ENCODE results near the gene PIGN. TPM values are rescaled to one million over a fixed set of nuclear protein-coding genes. Genes with fewer than 3 reads are reported as not detected.

The PIGN gene
- total and polyA plus RNA-seq, 2 of the 8 experiments (the other 6 are each of a cell fraction or from before 2014, with no cell fraction given): 20.9 to 26.3 TPM

GRCh38 chr18:62179213-62179612 is 7.6 kb downstream of the PIGN start:
- Histone ChIP-seq H2BK5ac (ENCODE audit: low read depth, low read length) (no peak overlapping the region), H3K4me3 (ENCODE audit: extremely low read depth in 1 of 4, insufficient read depth in 2 of 4, low read depth in 3 of 4, low read length in 4 of 4) (no peak overlapping the region), H3K56ac (replicated peaks; ENCODE audit: insufficient read length, low read depth, low read length) (no peak overlapping the region), H3K23me2 (ENCODE audit: low read depth, low read length) (no peaks in the 10 kb centered on the region), H2BK12ac (ENCODE audit: low read depth, low read length) (no peak overlapping the region), H3K9ac (replicated peaks in 1 of 4; ENCODE audit: extremely low read depth in 1 of 4, low read depth in 3 of 4, low read length in 3 of 4) (no peak overlapping the region), H4K20me1 (replicated peaks in 1 of 2; ENCODE audit: control insufficient read depth in 1 of 2, insufficient read depth in 2 of 2, low read length in 2 of 2) (peaks cover 3 to 4% of the 10 kb centered on the region in 2 experiments), H2AK5ac (ENCODE audit: low read depth, low read length) (no peak overlapping the region), H3K4me1 (replicated peaks in 1 of 4; ENCODE audit: control insufficient read depth in 3 of 4, insufficient read depth in 4 of 4, low read length in 3 of 4) (no peaks in the 10 kb centered on the region), H3K79me2 (ENCODE audit: control insufficient read depth in 1 of 2, insufficient read depth in 2 of 2, low read length in 2 of 2) (peaks cover 0 to 7% of the 10 kb centered on the region in 2 experiments; a peak in 2 of 4 replicates), H3K27ac (ENCODE audit: low read depth, low read length) (no peak overlapping the region), H3K4ac (replicated peaks; ENCODE audit: insufficient read length, low read depth, low read length) (no peak overlapping the region), H2BK15ac (ENCODE audit: low read length) (no peak overlapping the region), H3K23ac (ENCODE audit: insufficient read length) (no peak overlapping the region), H2BK20ac (ENCODE audit: low read length) (no peak overlapping the region), H3K18ac (ENCODE audit: extremely low read depth, low read length) (no peak overlapping the region), H3K4me2 (ENCODE audit: insufficient read depth in 1 of 2, low read depth in 2 of 2, low read length in 2 of 2) (no peak overlapping the region), H2BK120ac (replicated peaks; ENCODE audit: low read depth, low read length) (no peak overlapping the region), H4K91ac (replicated peaks; ENCODE audit: insufficient read length, low read length) (no peak overlapping the region), H3K79me1 (ENCODE audit: low read depth, low read length) (no peaks in the 10 kb centered on the region; the same call in 1 of the 2 replicates), H4K5ac (ENCODE audit: insufficient read length, low read depth, low read length) (no peak overlapping the region), H3K14ac (ENCODE audit: insufficient read length) (no peak overlapping the region), H2AFZ (ENCODE audit: low read length) (no peak overlapping the region), H3K27me3 (replicated peaks in 1 of 4; ENCODE audit: control insufficient read depth in 3 of 4, extremely low read depth in 1 of 4, insufficient read depth in 3 of 4, low read length in 3 of 4) (peaks cover 0 to 1% (median 0%) of the 10 kb centered on the region in 4 experiments; a peak in 1 of 7 replicates), H3K36me3 (ENCODE audit: control insufficient read depth in 2 of 4, insufficient read depth in 4 of 4, low read length in 3 of 4) (no peaks in the 10 kb centered on the region), H3K9me3 (ENCODE audit: insufficient read depth in 2 of 2, low read depth in 1 of 2, low read length in 1 of 2) (no peaks in the 10 kb centered on the region), H4K8ac (ENCODE audit: extremely low read depth, insufficient read depth, low read length) (no peak overlapping the region)
- CTCF ChIA-PET (ENCODE audit: partially characterized antibody): no interaction called here
- DNase-seq (ENCODE audit: low read depth in 1 of 2, low spot score in 2 of 2) (no peak), FAIRE-seq (no peak)
- POLR2A ChIA-PET (ENCODE audit: partially characterized antibody): no interaction called here
- 86% methylated on average over 4 of the region's 4 CpGs; no CpG with 5 or more reads in 1 of the 2 experiments for WGBS, 2 experiments (ENCODE audit: extremely low coverage in 1 of 2, insufficient coverage in 1 of 2, insufficient read length in 1 of 2, insufficient replicate concordance in 2 of 2, low coverage in 1 of 2, low lambda C conversion rate in 2 of 2, missing lambda C conversion rate in 1 of 2)
- TF ChIP-seq CHD2 (IDR thresholded peaks at IDR 0.05; ENCODE audit: low read length) (no peak), KDM1A (IDR thresholded peaks at IDR 0.05; ENCODE audit: borderline replicate concordance, low read length) (no peak), ATF3 (IDR thresholded peaks at IDR 0.05; ENCODE audit: insufficient read depth, low read depth, low read length) (no peak), TAF1 (IDR thresholded peaks at IDR 0.05; ENCODE audit: low read depth, low read length) (no peak), SIN3A (conservative IDR thresholded peaks at IDR 0.05 in 1 of 2, IDR thresholded peaks at IDR 0.05 in 1 of 2; ENCODE audit: low read depth in 1 of 2, low read length in 2 of 2) (no peak)

All from H1 (cell line).